Mucosa of gallbladder (tissue), 1 donor: Measurements from ENCODE around the gene ABHD5. TPM values are rescaled to one million over a fixed set of nuclear protein-coding genes. Genes with fewer than 3 reads are reported as not detected.

ENCODE experiments used
- DNase-seq: peaks from one replicate; pipeline ENCODE4 v3.0.0-alpha.2; 2020; ENCODE audit warnings: low spot score
- total RNA-seq: library from RNA; stranded (reverse); gene quantifications from one replicate; pipeline ENCODE4 v1.2.1, GENCODE V29; 2021
- donor health status: DM: no; HTN: no; CAD: no.

Gene ABHD5
- total RNA-seq, 1 donor from 2014 or later: 19.7 TPM

DNA sequence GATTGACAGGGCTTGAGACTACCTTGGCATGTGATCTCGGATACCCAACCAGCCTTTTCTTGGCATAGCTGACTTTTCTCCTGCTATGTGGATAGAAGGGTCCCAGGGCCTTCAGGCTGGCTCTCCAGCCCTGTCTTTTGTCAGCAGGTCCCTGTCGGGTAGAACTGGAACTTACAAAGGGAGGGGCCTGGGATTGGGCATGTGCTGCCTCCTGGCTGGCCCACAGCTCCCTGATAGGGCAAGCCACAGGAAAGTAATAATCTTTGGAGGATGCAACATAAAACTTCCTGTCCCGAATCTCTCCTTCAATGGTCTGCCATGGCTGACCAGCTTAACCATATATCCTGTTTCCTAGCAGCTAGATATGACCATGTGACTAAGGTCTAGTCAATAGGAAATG lies 89.1 kb downstream of the ABHD5 start:
- no peak for DNase-seq

DNA sequence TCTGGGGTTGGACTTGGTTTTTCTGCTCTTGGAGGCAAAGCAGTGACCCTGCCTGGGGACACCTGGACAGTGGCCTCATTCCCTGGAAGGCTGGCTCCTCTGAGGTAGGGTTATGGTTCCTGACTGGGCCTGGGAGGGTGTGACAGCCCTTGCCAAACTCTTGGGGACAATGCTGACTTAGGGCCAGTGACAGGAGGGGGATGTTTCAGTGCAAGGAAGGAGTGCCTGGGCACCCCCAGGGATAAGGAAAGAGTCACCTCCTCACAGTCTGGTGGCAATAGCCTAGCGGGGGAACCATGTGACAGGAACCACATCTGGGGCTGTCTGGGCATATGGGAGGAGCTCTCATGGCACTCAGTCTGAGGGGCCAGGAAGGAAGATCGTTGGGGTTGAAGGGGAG lies 91.8 kb downstream of the ABHD5 start:
- DNase-seq: no peak

Other genes starting within 250 kb of the ABHD5 start
- 46.6 TPM for gene ANO10, start 68.9 kb upstream of the ABHD5 start, total RNA-seq